ENCODE results near the gene LRP3.

The LRP3 gene

GRCh38 chr19:33236696-33237390 lies 42.7 kb downstream of the LRP3 start:
- no peaks in the 10 kb centered on the region for H4K20me1 ChIP-seq (ENCODE audit: insufficient read depth)
- no peak overlapping the region for H3K4me3 ChIP-seq (IDR thresholded peaks at IDR 0.05; ENCODE audit: insufficient read depth, low read depth, low read length)
- no peak overlapping the region for H3K4me2 ChIP-seq
- no peak overlapping the region for H3K9ac ChIP-seq
- H3K27ac ChIP-seq, result no peak overlapping the region
- no peak overlapping the region for H2AFZ ChIP-seq (ENCODE audit: low read depth)
- H3K36me3 ChIP-seq (ENCODE audit: insufficient read depth), result no peaks in the 10 kb centered on the region
- peaks cover 7% of the 10 kb centered on the region for H3K4me1 ChIP-seq (ENCODE audit: low read depth, poor library complexity, severe bottlenecking)
- TF ChIP-seq, protein P1, sequence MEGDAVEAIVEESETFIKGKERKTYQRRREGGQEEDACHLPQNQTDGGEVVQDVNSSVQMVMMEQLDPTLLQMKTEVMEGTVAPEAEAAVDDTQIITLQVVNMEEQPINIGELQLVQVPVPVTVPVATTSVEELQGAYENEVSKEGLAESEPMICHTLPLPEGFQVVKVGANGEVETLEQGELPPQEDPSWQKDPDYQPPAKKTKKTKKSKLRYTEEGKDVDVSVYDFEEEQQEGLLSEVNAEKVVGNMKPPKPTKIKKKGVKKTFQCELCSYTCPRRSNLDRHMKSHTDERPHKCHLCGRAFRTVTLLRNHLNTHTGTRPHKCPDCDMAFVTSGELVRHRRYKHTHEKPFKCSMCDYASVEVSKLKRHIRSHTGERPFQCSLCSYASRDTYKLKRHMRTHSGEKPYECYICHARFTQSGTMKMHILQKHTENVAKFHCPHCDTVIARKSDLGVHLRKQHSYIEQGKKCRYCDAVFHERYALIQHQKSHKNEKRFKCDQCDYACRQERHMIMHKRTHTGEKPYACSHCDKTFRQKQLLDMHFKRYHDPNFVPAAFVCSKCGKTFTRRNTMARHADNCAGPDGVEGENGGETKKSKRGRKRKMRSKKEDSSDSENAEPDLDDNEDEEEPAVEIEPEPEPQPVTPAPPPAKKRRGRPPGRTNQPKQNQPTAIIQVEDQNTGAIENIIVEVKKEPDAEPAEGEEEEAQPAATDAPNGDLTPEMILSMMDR (conservative IDR thresholded peaks at IDR 0.05; ENCODE audit: low read depth, low read length), result no peak
- H3K79me2 ChIP-seq (ENCODE audit: insufficient read depth, low read depth), result no peaks in the 10 kb centered on the region
- no peaks in the 10 kb centered on the region for H3K27me3 ChIP-seq (ENCODE audit: insufficient read depth, low read depth)

DNA sequence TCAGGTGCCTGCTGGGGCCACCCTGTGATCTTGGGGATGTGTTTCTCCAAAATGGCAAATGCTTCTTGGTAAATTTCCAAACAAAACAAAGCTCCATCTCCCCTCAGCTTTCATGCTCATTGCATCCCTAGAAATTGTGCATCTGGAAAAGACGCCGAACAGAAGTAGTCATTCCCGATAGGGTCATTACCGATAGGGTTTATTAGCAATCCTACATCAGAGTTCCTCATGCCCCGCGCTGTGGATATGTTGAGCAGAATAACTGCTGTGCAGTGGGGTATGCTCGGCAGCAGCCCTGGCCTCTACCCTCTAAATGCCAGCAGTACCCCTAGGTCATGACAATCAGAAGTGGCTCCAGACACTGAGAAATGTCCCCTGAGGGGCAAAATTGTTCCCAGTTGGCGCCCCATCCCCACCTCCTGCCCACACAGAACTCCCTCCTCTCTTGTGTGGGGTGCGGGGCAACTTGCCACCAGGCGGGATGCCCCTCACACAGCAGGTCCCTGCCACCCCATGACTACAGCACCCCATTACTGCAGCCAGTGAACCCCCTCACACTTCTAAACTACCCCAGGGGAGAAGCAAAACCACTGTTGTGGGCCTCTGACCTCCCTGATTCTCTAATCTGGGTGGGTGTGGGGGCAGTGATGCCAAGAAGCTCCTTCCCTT lies 44.5 kb downstream of the LRP3 start:
- Histone ChIP-seq H3K4me1 (ENCODE audit: low read depth, poor library complexity, severe bottlenecking) (peaks cover 7% of the 10 kb centered on the region), H3K4me2 (no peak overlapping the region), H3K4me3 (IDR thresholded peaks at IDR 0.05; ENCODE audit: insufficient read depth, low read depth, low read length) (no peak overlapping the region), H3K9ac (no peak overlapping the region), H2AFZ (ENCODE audit: low read depth) (no peak overlapping the region), H4K20me1 (ENCODE audit: insufficient read depth) (no peaks in the 10 kb centered on the region), H3K27me3 (ENCODE audit: insufficient read depth, low read depth) (no peaks in the 10 kb centered on the region), H3K27ac (no peak overlapping the region), H3K79me2 (ENCODE audit: insufficient read depth, low read depth) (no peaks in the 10 kb centered on the region), H3K36me3 (ENCODE audit: insufficient read depth) (no peaks in the 10 kb centered on the region)
- TF ChIP-seq, protein P1 (conservative IDR thresholded peaks at IDR 0.05; ENCODE audit: low read depth, low read length), result no peak

DNA sequence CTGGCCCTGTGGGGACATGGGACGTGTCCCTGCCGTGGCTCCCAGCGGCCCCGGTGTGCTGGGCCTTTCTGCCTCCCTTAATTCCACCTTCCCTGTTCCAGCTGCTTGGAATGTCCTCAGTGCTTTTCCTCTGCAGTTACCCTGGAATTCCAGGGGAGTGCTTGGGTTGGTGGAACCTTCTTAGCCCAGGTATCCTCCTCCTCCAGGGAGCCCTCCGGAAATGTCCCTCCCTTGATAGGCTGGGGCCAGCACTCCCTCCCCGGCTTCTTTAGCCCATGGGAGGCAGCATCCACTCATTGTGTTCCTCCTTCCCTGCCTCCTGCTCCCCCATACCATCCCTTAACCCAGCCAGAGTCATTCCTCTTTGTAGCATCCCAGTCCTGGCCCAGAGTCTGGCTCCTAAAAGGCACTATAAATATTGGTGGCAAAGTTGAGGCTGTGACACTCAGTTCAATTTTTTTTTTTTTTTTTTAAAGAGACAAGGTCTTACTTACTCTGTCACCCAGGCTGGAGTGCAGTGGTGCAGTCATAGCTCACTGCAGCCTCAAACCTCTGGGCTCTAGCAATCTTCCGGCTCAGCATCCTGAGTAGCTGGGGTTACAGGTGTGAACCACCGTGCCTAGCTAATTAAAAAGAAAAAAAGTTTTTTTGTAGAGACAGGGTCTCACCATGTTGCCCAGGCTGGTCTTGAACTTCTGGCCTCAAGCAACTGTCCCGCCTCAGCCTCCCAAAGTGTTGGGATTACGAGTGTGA lies 45.3 kb downstream of the LRP3 start:
- Histone ChIP-seq H3K4me2 (no peak overlapping the region), H3K9ac (no peak overlapping the region), H3K79me2 (ENCODE audit: insufficient read depth, low read depth) (no peaks in the 10 kb centered on the region), H3K4me3 (IDR thresholded peaks at IDR 0.05; ENCODE audit: insufficient read depth, low read depth, low read length) (no peak overlapping the region), H2AFZ (ENCODE audit: low read depth) (no peak overlapping the region), H3K36me3 (ENCODE audit: insufficient read depth) (no peaks in the 10 kb centered on the region), H4K20me1 (ENCODE audit: insufficient read depth) (no peaks in the 10 kb centered on the region), H3K27ac (no peak overlapping the region), H3K4me1 (ENCODE audit: low read depth, poor library complexity, severe bottlenecking) (peaks cover 7% of the 10 kb centered on the region), H3K27me3 (ENCODE audit: insufficient read depth, low read depth) (no peaks in the 10 kb centered on the region)
- TF ChIP-seq, protein P1 (conservative IDR thresholded peaks at IDR 0.05; ENCODE audit: low read depth, low read length), result no peak

DNA sequence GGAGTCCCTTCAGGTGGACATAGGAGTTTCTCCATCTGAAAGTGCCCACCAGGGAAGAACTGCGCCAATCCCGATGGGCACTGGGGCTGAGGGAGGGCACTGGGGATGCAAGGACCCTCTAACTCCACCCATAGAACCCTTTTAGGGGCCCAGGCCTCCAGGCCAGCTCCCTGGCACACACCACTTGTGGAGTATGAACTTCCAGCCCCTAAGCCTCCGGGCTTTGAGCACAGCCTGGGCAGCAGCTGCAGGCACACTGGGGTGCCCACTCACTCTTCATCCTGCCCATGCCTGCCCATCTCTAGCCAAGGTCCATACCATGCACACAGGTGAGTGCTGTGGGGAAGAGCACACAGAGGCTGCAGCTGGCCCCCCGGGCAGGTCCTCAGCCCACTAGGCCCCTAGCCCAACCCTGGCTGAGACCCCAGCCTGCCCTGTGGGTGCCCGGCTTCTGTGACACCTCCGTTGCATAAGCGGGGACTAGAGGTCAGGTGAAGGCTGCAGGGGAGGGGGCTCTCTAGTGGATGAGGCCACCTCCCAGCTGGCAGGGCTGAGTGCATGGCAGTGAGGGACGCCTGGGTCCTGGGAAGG lies 46.1 kb downstream of the LRP3 start:
- TF ChIP-seq, protein P1 (conservative IDR thresholded peaks at IDR 0.05; ENCODE audit: low read depth, low read length), result no peak
- H3K9ac ChIP-seq, result no peak overlapping the region

More for the DNA sequence above, 46.1 kb downstream of the LRP3 start:
- no peaks in the 10 kb centered on the region for H3K27me3 ChIP-seq (ENCODE audit: insufficient read depth, low read depth)
- peaks cover 4% of the 10 kb centered on the region for H3K4me1 ChIP-seq (ENCODE audit: low read depth, poor library complexity, severe bottlenecking)
- H3K79me2 ChIP-seq (ENCODE audit: insufficient read depth, low read depth), result no peaks in the 10 kb centered on the region
- no peak overlapping the region for H3K4me2 ChIP-seq
- no peak overlapping the region for H3K27ac ChIP-seq
- H3K36me3 ChIP-seq (ENCODE audit: insufficient read depth), result no peaks in the 10 kb centered on the region
- H3K4me3 ChIP-seq (IDR thresholded peaks at IDR 0.05; ENCODE audit: insufficient read depth, low read depth, low read length), result no peak overlapping the region
- no peaks in the 10 kb centered on the region for H4K20me1 ChIP-seq (ENCODE audit: insufficient read depth)
- H2AFZ ChIP-seq (ENCODE audit: low read depth), result no peak overlapping the region
